Subcutaneous adipose tissue (tissue), 4 donors: ENCODE results near the gene CX3CL1. TPM values are rescaled to one million over a fixed set of nuclear protein-coding genes. Genes with fewer than 3 reads are reported as not detected.

ENCODE experiments used
- CTCF ChIP-seq: fragments of 450-650 bp; IDR thresholded peaks from one replicate; pipeline ENCODE4 v1.5.1; 2016; ENCODE audit warnings: low read depth, mild to moderate bottlenecking, control low read depth, antibody characterized with exemption, moderate library complexity
- total RNA-seq, 4 donors: library from RNA; depleted of rRNA; stranded (reverse); fragments of >200 nt; gene quantifications; one replicate each; pipeline ENCODE4 v1.1.0, GENCODE V29; 2016

The CX3CL1 gene
- total RNA-seq, 4 donors from 2014 or later: 4.7 to 25.4 (median 6.2) TPM

- TF ChIP-seq CTCF: no peak
These were observed 31.2 kb upstream of the CX3CL1 start for GRCh38 chr16:57341062-57341440.

GRCh38 chr16:57341441-57342303, 30.6 kb upstream of the CX3CL1 start:
- TF ChIP-seq CTCF: no peak

- no peak for TF ChIP-seq CTCF
These were observed 29.1 kb upstream of the CX3CL1 start for GRCh38 chr16:57343221-57343620.

- no peak for TF ChIP-seq CTCF
These were observed 27.3 kb upstream of the CX3CL1 start for GRCh38 chr16:57345021-57345420.

- TF ChIP-seq CTCF: no peak
These were observed 26.6 kb upstream of the CX3CL1 start for GRCh38 chr16:57345666-57346204.

DNA sequence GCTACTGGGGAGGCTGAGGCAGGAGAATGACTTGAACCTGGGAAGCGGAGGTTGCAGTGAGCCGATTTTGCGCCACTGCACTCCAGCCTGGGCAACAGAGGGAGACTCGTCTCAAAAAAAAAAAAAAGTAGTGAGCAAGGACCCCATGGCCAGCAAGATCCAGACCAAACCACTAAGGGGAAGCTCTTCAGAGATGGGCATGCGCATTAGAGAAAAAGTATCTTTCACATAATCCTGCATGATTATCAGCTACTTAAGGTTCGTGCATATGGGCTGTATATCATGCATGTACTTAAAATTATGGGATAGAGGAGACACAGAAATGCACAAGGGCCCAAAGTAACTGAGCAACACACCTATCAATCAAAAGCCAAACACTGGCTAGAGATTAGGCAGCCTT, 24.4 kb upstream of the CX3CL1 start:
- TF ChIP-seq CTCF: no peak

GRCh38 chr16:57348327-57348726, 24.0 kb upstream of the CX3CL1 start:
- no peak for TF ChIP-seq CTCF
